Neuron (in vitro differentiated cells): Measurements from ENCODE around the gene SUGCT.

ENCODE experiments used
- H2AFZ ChIP-seq: one replicate; pipeline ENCODE4 v1.6.1; 2013; ENCODE audit warnings: low read depth, mild to moderate bottlenecking, inconsistent platforms, low read length, moderate library complexity
- H3K27me3 ChIP-seq: one replicate; pipeline ENCODE4 v1.6.1; 2013; ENCODE audit warnings: low read length; ENCODE audit not compliant: insufficient read depth
- H3K36me3 ChIP-seq: one replicate; pipeline ENCODE4 v1.6.1; 2013; ENCODE audit warnings: low read length; ENCODE audit not compliant: insufficient read depth
- H3K4me1 ChIP-seq: one replicate; pipeline ENCODE4 v1.6.1; 2013; ENCODE audit warnings: low read length; ENCODE audit not compliant: insufficient read depth
- H3K4me3 ChIP-seq: 2 replicates; pipeline ENCODE4 v1.5.1; 2013; ENCODE audit warnings: mild to moderate bottlenecking, low read length, moderate library complexity
- H3K9me3 ChIP-seq: one replicate; pipeline ENCODE4 v1.6.1; 2013; ENCODE audit warnings: low read length

SUGCT gene

DNA sequence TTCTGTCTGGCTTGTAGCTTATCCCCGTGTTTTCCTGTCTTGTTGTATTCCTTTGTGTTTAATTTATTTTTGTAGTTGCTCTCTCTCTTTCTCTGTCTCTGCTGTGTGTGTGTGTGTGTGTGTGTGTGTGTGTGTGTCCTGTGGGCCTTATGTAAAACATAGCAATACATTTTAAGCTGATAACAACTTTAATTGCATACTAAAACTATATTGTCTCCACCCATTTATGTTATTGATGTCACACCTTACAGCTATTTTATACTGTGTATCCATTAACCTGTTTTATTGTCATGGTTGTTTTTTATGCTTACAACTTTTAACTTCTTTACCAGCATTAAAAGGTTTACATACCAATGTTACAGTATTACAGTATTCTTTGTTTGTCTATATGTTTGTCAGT, 293.6 kb downstream of the SUGCT start:
- no peak overlapping the region for H3K4me3 ChIP-seq
- no peaks in the 10 kb centered on the region for H3K36me3 ChIP-seq
- no peaks in the 10 kb centered on the region for H3K9me3 ChIP-seq
- no peaks in the 10 kb centered on the region for H3K27me3 ChIP-seq
- no peaks in the 10 kb centered on the region for H3K4me1 ChIP-seq
- H2AFZ ChIP-seq, result no peak overlapping the region

DNA sequence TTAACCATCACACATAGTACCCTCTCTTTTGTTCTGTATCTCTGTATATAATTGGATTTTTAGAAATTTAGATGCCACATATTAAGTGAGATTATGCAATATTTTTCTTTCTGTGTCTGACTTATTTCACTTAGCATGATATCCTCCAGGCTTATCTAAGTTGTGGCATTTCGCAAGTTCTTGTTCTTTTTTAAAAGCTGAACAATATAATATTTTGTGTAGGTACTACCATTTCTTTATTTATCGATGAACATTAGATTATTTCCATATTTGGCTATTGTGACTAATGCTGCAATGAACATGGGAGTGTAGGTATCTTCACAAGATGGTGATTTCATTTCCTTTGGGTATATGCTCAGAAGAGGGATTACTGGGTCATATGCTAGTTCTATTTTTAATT, 295.0 kb downstream of the SUGCT start:
- Histone ChIP-seq H3K27me3 (no peaks in the 10 kb centered on the region), H2AFZ (no peak overlapping the region), H3K9me3 (no peaks in the 10 kb centered on the region), H3K36me3 (no peaks in the 10 kb centered on the region), H3K4me1 (no peaks in the 10 kb centered on the region), H3K4me3 (no peak overlapping the region)

DNA sequence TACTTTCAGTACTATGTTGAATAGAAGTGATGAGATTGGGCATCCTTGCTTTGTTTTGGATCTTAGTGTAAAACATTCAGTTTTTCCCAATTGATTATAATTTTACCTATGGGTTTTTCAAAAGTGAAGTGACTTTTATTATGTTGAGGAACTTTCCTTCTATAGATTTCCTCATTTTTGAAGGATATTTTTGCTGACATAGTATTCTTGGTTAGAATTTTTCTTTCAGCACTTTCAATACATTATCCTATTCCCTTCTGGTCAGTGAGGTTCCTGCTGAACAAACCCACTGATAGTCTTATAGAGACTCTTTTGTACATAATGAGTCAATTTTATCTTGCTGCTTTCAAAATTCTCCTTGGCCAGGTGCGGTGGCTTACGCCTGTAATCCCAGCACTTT, 297.2 kb downstream of the SUGCT start:
- H3K4me3 ChIP-seq, result no peak overlapping the region
- no peaks in the 10 kb centered on the region for H3K27me3 ChIP-seq
- H3K4me1 ChIP-seq, result no peaks in the 10 kb centered on the region
- no peaks in the 10 kb centered on the region for H3K36me3 ChIP-seq
- no peak overlapping the region for H2AFZ ChIP-seq
- H3K9me3 ChIP-seq, result no peaks in the 10 kb centered on the region

DNA sequence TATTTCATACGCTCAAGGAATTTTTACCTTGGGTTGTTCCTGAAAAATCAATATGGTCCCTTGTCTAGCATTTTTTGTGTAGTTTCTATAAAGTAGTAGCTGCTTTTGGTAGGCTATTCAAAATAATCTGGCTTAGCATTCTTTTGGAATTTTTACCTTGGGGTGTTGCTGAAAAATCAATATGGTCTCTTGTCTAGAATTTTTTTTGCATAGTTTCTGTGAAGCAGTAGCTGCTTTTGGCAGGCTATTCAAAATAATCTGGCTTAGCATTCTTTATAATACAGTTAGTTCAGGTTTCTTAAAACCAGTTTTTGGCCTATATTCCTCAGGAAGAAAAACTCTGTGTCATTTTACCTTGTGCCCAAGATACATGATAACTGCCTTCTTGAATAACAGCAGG, 301.9 kb downstream of the SUGCT start:
- Histone ChIP-seq H2AFZ (no peak overlapping the region), H3K27me3 (no peaks in the 10 kb centered on the region), H3K9me3 (peaks cover 3% of the 10 kb centered on the region), H3K36me3 (no peaks in the 10 kb centered on the region), H3K4me3 (no peak overlapping the region), H3K4me1 (peaks cover 8% of the 10 kb centered on the region)

DNA sequence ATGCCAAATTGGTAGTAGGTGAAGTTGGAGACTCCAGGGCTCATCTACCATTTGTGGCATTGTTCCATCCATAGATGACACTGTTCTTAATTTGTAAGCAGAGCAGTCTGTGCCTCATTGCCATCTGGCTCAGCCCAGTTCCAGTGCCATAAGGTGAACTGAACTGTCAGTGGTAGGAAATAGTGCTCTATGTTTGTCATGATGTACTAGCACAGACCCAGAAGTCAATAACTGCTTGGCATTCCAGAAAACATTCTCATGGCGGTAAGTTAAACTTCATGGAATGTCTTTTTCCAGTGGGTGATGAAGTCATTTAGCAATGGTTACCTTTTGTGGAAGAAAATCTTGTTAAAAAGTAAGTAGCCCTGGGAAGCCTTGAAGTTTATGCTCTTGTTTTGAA, 302.7 kb downstream of the SUGCT start:
- Histone ChIP-seq H3K4me1 (peaks cover 8% of the 10 kb centered on the region), H3K9me3 (peaks cover 3% of the 10 kb centered on the region), H3K27me3 (no peaks in the 10 kb centered on the region), H3K36me3 (no peaks in the 10 kb centered on the region), H2AFZ (no peak overlapping the region), H3K4me3 (no peak overlapping the region)

DNA sequence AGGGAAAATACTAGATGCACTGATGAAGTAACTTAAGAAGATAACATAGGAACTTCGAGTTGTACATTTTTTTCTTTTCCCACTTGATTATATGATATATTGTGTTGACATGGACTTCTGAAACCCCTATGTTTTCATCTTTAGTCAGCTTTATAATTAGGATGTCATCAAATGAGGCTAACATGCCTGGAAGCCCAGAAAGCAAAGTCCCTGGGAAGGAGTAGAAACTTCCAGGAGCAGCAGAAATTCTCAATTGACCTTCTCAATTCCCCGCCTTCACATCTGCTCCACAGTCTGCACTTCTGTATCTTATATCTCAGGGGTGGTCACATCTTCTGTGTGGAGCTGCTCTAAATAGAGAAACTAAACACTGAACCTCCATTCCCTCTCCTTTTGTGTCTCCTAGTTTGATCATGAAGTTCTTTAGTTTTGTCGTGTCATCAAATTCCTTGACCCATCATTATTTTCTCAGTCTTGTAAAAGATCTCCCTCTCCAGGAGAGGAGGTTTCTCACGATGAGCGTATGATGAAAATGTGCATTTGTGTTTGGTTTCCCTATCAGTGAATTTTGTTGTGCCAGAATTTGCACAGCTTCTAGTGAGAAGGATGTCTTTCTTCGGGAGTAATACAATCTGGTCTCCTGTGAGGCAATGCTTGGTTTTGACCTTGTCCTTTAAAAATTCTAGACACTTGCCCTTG, 303.3 kb downstream of the SUGCT start:
- Histone ChIP-seq H3K9me3 (peaks cover 3% of the 10 kb centered on the region), H3K27me3 (no peaks in the 10 kb centered on the region)

DNA sequence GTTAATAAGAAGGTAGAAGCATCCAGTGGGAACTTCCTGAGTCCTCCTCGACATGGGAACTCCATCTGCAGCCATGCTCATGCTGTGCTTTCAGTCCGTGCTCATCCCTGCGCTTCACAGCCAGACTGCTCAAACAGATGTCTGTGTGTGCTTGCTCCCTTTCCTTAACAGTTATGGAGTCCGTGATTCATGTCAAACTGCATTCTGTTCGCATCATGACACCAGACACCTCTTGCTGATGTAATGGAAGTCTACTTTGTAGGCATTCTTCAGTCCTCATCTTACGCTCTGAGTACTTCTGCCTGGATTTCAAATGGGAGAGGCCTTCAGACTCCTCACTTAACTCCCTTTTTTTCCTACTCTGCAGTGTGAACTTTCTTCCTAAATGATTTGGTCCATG, 304.9 kb downstream of the SUGCT start:
- H3K4me3 ChIP-seq, result no peak overlapping the region
- no peaks in the 10 kb centered on the region for H3K27me3 ChIP-seq
- H3K9me3 ChIP-seq, result peaks cover 3% of the 10 kb centered on the region
- H3K36me3 ChIP-seq, result no peaks in the 10 kb centered on the region
- no peak overlapping the region for H2AFZ ChIP-seq
- H3K4me1 ChIP-seq, result peaks cover 8% of the 10 kb centered on the region

More for the DNA sequence above, 303.3 kb downstream of the SUGCT start:
- no peak overlapping the region for H3K4me3 ChIP-seq
- H3K36me3 ChIP-seq, result no peaks in the 10 kb centered on the region
- H2AFZ ChIP-seq, result no peak overlapping the region
- H3K4me1 ChIP-seq, result peaks cover 8% of the 10 kb centered on the region

DNA sequence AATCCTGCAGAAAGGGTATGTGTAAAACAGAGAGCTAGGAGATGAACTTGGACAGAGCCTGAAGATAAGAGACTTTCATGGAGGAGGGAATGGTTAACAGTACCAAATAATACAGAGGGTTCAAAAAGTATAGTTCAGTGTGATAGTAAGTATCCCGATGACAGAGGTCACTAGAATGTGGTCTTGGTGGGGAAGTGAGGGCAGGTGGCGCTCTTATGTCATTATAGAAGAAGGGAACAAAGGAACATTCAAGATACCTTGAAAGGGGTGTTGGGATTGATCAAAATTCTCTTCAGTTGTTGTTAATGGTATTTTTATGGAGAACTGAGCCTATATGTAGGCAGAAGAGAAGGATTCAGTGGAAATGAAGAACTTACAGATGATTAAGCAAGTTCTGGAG, 312.5 kb downstream of the SUGCT start:
- Histone ChIP-seq H3K4me1 (no peaks in the 10 kb centered on the region), H2AFZ (no peak overlapping the region), H3K4me3 (no peak overlapping the region), H3K27me3 (no peaks in the 10 kb centered on the region), H3K36me3 (no peaks in the 10 kb centered on the region), H3K9me3 (no peaks in the 10 kb centered on the region)

DNA sequence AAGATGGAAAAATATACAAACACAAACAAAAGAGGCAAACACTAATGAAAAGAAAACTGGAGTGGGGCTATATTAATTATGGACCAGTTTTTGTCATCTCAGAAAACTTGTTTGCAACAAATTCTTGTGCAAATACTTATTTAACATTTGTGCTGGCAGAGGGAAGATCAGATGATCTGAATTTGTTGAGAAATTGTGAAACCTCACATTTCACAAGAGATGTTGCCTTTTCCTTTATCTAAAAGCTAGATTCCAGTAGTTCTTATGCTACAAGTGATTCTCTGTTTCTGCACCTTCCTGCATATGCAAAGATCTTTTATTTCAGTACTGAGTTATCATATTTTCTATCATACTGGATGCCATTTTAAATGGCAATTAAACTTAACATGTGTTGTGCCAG, 320.7 kb downstream of the SUGCT start:
- Histone ChIP-seq H3K9me3 (no peaks in the 10 kb centered on the region), H3K4me1 (no peaks in the 10 kb centered on the region)

DNA sequence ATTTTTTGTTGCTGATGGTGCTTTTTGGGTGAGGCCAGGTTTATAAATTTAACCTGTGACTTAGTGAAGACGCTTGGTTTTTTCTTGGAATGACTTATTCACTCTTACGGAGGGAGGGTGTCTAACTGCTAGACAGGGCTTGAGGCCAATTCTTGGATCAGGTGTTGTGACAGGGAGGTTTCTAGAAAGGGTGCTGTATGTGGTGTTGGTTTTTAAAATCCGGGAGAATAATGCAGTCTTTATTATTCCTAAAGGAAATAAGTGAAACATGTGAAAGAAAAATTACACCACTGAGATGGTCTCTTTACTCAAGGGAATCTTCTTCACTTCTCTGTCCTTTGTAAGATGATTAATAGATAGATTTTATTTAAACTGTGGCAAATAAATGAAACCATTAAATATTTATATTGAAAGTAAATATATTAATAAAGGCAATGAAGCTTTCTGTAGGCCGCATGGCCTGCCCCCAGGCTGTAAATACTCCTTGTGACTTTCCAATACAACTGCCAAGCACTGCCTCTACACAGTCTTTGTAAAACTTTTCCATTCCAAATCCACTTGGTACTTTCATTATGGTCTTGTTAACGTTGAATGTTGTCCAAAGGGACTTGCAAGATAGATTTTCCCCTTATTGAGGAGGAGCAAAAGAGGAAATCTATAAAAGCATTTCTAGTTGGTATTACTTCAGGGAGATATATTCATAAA, 323.1 kb downstream of the SUGCT start:
- Histone ChIP-seq H3K27me3 (no peaks in the 10 kb centered on the region), H3K36me3 (no peaks in the 10 kb centered on the region), H3K4me1 (no peaks in the 10 kb centered on the region), H2AFZ (no peak overlapping the region), H3K9me3 (no peaks in the 10 kb centered on the region), H3K4me3 (no peak overlapping the region)

More for the DNA sequence above, 320.7 kb downstream of the SUGCT start:
- H3K27me3 ChIP-seq, result no peaks in the 10 kb centered on the region
- H2AFZ ChIP-seq, result no peak overlapping the region
- H3K36me3 ChIP-seq, result no peaks in the 10 kb centered on the region
- H3K4me3 ChIP-seq, result no peak overlapping the region

DNA sequence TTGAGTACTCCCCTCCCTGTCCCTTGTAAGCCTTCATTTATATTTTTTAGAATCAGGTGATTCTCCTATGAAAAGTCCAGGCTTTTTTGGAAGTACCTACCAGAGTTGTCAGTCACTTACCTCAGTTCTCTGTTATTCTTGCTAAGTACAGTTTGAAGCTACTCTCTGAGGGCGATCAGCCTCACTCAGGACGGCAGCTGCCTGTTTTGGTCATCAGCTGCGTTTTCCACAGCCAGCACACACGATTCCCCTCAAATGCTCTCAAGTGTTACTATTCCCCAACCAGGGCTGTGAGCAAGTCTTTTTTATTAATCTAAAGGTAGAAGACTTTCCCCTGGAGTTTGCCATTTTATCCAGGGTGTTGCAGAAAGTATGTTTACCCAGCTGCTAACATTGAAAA, 328.6 kb downstream of the SUGCT start:
- no peaks in the 10 kb centered on the region for H3K9me3 ChIP-seq

DNA sequence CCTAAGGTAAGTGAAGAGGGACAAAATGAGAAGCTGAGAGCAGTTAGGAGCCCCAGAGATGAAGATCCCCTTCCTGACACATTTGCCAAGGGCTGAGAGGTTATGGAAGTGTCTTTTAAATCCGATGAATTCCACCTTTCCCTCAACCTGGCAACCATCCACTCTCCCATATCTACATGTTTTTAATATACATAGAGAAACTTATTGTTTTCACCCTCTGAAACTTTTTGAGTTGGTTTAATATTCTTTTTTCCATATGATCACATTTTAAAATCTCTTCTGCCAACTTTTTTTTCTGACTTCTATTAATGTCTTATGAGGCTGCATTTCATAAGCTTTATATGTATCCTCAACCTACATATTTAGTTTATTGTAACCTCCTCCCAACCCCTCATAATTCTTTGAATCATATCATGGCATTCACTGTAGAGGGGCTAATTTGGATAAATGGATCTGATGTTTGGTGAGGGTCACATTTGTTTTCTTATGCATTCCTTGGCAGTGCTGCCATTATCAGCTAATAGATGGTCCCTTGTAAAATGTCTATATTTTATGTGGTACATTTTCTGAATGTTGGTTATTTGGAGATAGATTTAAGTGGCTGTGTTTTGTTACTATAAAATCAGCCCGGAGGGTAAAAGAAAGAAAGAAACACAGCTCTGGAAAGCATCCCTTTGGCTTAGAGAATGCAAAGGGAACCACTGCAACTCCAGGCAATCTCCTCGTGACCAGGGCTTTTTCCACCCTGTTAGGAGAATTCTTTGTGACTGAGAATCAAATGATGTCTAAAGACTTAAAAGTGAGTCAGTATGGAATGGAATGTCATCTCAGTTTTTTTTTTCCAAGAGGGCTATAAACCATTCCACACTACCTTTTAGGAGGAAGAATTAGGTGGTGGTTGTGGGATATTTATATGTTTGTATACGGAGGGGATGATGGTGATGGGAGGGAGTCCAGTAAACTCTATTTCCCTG, 334.4 kb downstream of the SUGCT start:
- Histone ChIP-seq H3K4me1 (no peaks in the 10 kb centered on the region), H3K4me3 (no peak overlapping the region), H3K9me3 (no peaks in the 10 kb centered on the region), H3K36me3 (no peaks in the 10 kb centered on the region), H2AFZ (no peak overlapping the region), H3K27me3 (no peaks in the 10 kb centered on the region)

More for the DNA sequence above, 328.6 kb downstream of the SUGCT start:
- H3K4me1 ChIP-seq, result no peaks in the 10 kb centered on the region
- no peak overlapping the region for H3K4me3 ChIP-seq
- no peaks in the 10 kb centered on the region for H3K27me3 ChIP-seq
- H2AFZ ChIP-seq, result no peak overlapping the region
- no peaks in the 10 kb centered on the region for H3K36me3 ChIP-seq

DNA sequence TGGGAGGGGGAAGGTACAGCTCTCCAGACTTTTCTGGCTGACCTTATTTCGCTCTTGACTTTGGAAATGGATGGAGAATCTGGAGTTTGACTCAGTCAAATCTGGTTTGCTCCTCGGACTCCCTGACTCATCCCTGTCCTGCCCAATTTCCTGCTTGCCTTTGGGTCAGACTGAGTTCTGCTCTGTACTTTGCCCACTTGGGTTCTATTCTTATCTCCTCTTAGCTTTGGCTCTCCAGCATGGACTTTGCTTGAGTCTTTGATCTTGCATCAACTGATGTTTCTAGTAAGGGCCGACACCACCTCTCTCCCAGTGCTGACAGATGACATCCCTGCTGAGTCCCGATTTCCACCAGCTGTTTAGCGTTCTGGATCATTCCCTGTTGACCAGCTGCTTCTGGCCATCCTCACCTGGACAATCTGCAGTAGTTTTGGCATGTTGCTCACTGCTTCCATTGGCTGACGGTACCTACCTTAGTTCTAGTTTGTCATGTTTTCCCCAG, 335.3 kb downstream of the SUGCT start:
- Histone ChIP-seq H3K9me3 (no peaks in the 10 kb centered on the region), H3K4me3 (no peak overlapping the region), H3K27me3 (no peaks in the 10 kb centered on the region), H3K4me1 (no peaks in the 10 kb centered on the region), H3K36me3 (no peaks in the 10 kb centered on the region), H2AFZ (no peak overlapping the region)
